K562 (cell line): Measurements from ENCODE around the gene CHRNE. TPM values are rescaled to one million over a fixed set of nuclear protein-coding genes. Genes with fewer than 3 reads are reported as not detected.

Source experiments
- ATAC-seq: fragments of 200-7000 bp; cut with Tn5 transposase; 3 replicates; pipeline ENCODE4 v1.9.1; 2020; ENCODE audit warnings: moderate library complexity
- BruUV-seq: library from RNA; stranded (reverse); fragments of 400-500 nt; replicated peaks from 2 replicates; lab custom pipeline; 2021; lab: Mats Ljungman, UMichigan
- CTCF ChIA-PET: fragments of 300-600 bp; formaldehyde crosslinking; extraction: SDS; loops from one replicate; lab custom pipeline; 2021; ENCODE audit warnings: low intra/inter-chr PET ratio; lab: Yijun Ruan, JAX
- POLR2A ChIA-PET: fragments of 300-600, 350-650 bp; sonication (Branson Sonifier 250); formaldehyde crosslinking; extraction: SDS; loops from one replicate; lab custom pipeline; 2021; ENCODE audit warnings: antibody characterized with exemption, inconsistent platforms; lab: Yijun Ruan, JAX
- DNase-seq, 4 experiments: peaks; one replicate each; pipeline versions ENCODE4 v3.0.0 to v3.0.0-alpha.2; 2011 to 2018; ENCODE audit warnings: low spot score in 3 of 4, mixed read lengths in 3 of 4; ENCODE audit errors: extremely low read depth in 1 of 4
- FAIRE-seq: peaks from 2 replicates; lab custom pipeline; 2011; peaks lifted over from hg19 to GRCh38; lab: Jason Lieb, UNC
- H2AFZ ChIP-seq: 2 replicates; pipeline ENCODE4 v1.6.0; 2011; ENCODE audit warnings: low read depth, low read length, control low read depth, inconsistent platforms
- H3K27ac ChIP-seq: fragments of 200-600 bp; 3 replicates; pipeline ENCODE4 v1.8.0; 2011; ENCODE audit warnings: low read depth, mild to moderate bottlenecking, control low read depth, inconsistent platforms, low read length, moderate library complexity, mixed read lengths; ENCODE audit errors: extremely low read depth
- H3K27me3 ChIP-seq, 2 experiments: fragments of 300-600 bp in 1 of 2; 2 replicates in 1 of 2; 3 replicates in 1 of 2; pipeline versions ENCODE4 v1.6.0 to v1.8.0; 2011; ENCODE audit warnings: inconsistent platforms in 2 of 2, low read length in 2 of 2, mild to moderate bottlenecking in 1 of 2, mixed read lengths in 1 of 2, moderate library complexity in 1 of 2; ENCODE audit not compliant: control insufficient read depth in 2 of 2, insufficient read depth in 2 of 2
- H3K36me3 ChIP-seq: fragments of 300-600 bp; 3 replicates; pipeline ENCODE4 v1.8.0; 2011; ENCODE audit warnings: mild to moderate bottlenecking, low read length, inconsistent platforms; ENCODE audit not compliant: control insufficient read depth, insufficient read depth
- H3K4me1 ChIP-seq, 2 experiments: fragments of 200-600 bp in 1 of 2; replicated peaks in 1 of 2; 2 replicates in 1 of 2; 3 replicates in 1 of 2; pipeline versions ENCODE4 v1.5.1 to v1.8.0; 2011; ENCODE audit warnings: inconsistent platforms in 2 of 2, low read length in 2 of 2, mild to moderate bottlenecking in 1 of 2, mixed read lengths in 1 of 2, moderate library complexity in 1 of 2; ENCODE audit not compliant: control insufficient read depth in 2 of 2, insufficient read depth in 2 of 2
- H3K4me2 ChIP-seq: 2 replicates; pipeline ENCODE4 v1.6.1; 2011; ENCODE audit warnings: low read length, control low read depth, inconsistent platforms, mixed read lengths; ENCODE audit not compliant: insufficient read depth
- H3K4me3 ChIP-seq: fragments of 200-600 bp; sonication (generic), shearing (Covaris generic); 2 replicates; pipeline ENCODE4 v1.5.1; 2016; ENCODE audit warnings: control low read depth, inconsistent platforms
- H3K79me2 ChIP-seq: fragments of 200-600 bp; 3 replicates; pipeline ENCODE4 v1.8.0; 2011; ENCODE audit warnings: low read length, inconsistent platforms; ENCODE audit not compliant: control insufficient read depth, insufficient read depth
- H3K9ac ChIP-seq, 2 experiments: 2 replicates each; pipeline versions ENCODE4 v1.6.0 to v1.6.1; 2011; ENCODE audit warnings: low read depth in 2 of 2, low read length in 2 of 2, control low read depth in 1 of 2, inconsistent platforms in 1 of 2, mild to moderate bottlenecking in 1 of 2, mixed read lengths in 1 of 2; ENCODE audit not compliant: insufficient read depth in 1 of 2
- H3K9me1 ChIP-seq: one replicate; pipeline ENCODE4 v1.6.0; 2011; ENCODE audit warnings: inconsistent platforms, mild to moderate bottlenecking, low read length, moderate library complexity; ENCODE audit not compliant: control insufficient read depth, insufficient read depth
- H3K9me3 ChIP-seq: replicated peaks from 2 replicates; pipeline ENCODE4 v1.5.1; 2011; ENCODE audit warnings: low read depth, low read length, inconsistent platforms; ENCODE audit not compliant: control insufficient read depth, insufficient read depth
- H4K20me1 ChIP-seq: replicated peaks from 2 replicates; pipeline ENCODE4 v1.6.1; 2011; ENCODE audit warnings: low read length, inconsistent platforms, mixed read lengths; ENCODE audit not compliant: control insufficient read depth, insufficient read depth
- BACH1 ChIP-seq: fragments of 200-800 bp; sonication (Bioruptor generic); IDR thresholded peaks from 2 replicates; pipeline ENCODE4 v1.6.1; 2016; ENCODE audit warnings: missing genetic modification characterization, missing compliant biosample characterization
- HNRNPK ChIP-seq: fragments of 200-400 bp; formaldehyde crosslinking; IDR thresholded peaks from one replicate; pipeline ENCODE4 v1.6.1; 2018; ENCODE audit warnings: mild to moderate bottlenecking, low read depth, low read length; ENCODE audit not compliant: poor library complexity, severe bottlenecking
- MBD2 ChIP-seq: sonication (generic); IDR thresholded peaks from 2 replicates; pipeline ENCODE4 v1.6.1; 2016; ENCODE audit warnings: low read depth, borderline replicate concordance
- MEIS2 ChIP-seq: fragments of 450-650 bp; IDR thresholded peaks from 2 replicates; pipeline ENCODE4 v1.6.1; 2014; ENCODE audit warnings: mild to moderate bottlenecking; ENCODE audit not compliant: partially characterized antibody
- MTA1 ChIP-seq: fragments of 450-650 bp; IDR thresholded peaks from 2 replicates; pipeline ENCODE4 v1.6.1; 2017; ENCODE audit warnings: borderline replicate concordance
- NCOA1 ChIP-seq: fragments of 450-650 bp; IDR thresholded peaks from 2 replicates; pipeline ENCODE4 v1.6.1; 2016; ENCODE audit warnings: low read depth
- POLR2G ChIP-seq: fragments of 200-400 bp; formaldehyde crosslinking; IDR thresholded peaks from 2 replicates; pipeline ENCODE4 v1.6.1; 2017; ENCODE audit warnings: low read depth, mild to moderate bottlenecking, antibody characterized with exemption, low read length, moderate library complexity
- STAT5A ChIP-seq: IDR thresholded peaks from 2 replicates; pipeline ENCODE4 v1.6.1; 2012; ENCODE audit warnings: low read length, inconsistent platforms, borderline replicate concordance
- U2AF2 ChIP-seq: fragments of 200-400 bp; formaldehyde crosslinking; optimal IDR thresholded peaks from 2 replicates; pipeline ENCODE3; 2017; ENCODE audit warnings: low read depth, mild to moderate bottlenecking, low read length
- XRCC4 ChIP-seq: IDR thresholded peaks from one replicate; pipeline ENCODE4 v1.6.1; 2011; ENCODE audit not compliant: insufficient read depth, insufficient read length; ENCODE audit errors: extremely low read depth
- ZBTB7A ChIP-seq: IDR thresholded peaks from 2 replicates; pipeline ENCODE4 v1.6.1; 2011; ENCODE audit warnings: low read depth, mild to moderate bottlenecking, low read length, moderate library complexity, borderline replicate concordance; ENCODE audit not compliant: control insufficient read depth
- ZNF12 ChIP-seq: sonication (generic); formaldehyde crosslinking; IDR thresholded peaks from 2 replicates; pipeline ENCODE4 v1.4.0; 2020; ENCODE audit warnings: mild to moderate bottlenecking, missing genetic modification reagents
- ZNF232 ChIP-seq: sonication (generic); formaldehyde crosslinking; IDR thresholded peaks from 2 replicates; pipeline ENCODE4 v1.8.0; 2022; ENCODE audit warnings: mild to moderate bottlenecking, missing genetic modification reagents
- WGBS: fragments of 100-300 bp; shearing (Covaris generic); methylation state at CpG from one replicate; pipeline ENCODE4 v1.1.6; 2016; ENCODE audit warnings: low coverage, mixed read lengths; ENCODE audit not compliant: insufficient coverage; ENCODE audit errors: missing lambda C conversion rate; 5-methylcytosine and 5-hydroxymethylcytosine counted together
- in situ Hi-C: fragments of 300-500 bp; cut with MboI; formaldehyde crosslinking; loops from 4 replicates; pipeline ENCODE4 v1.15.0; 2018; ENCODE audit warnings: inconsistent platforms, mixed read lengths
- intact Hi-C: fragments of 100-400 bp; cut with micrococcal nuclease; formaldehyde crosslinking; loops from 2 replicates; pipeline ENCODE4 v1.14.2; 2022
- polyA plus RNA-seq, 8 experiments: library from polyadenylated mRNA; depleted of rRNA in 4 of 8; stranded (reverse) in 5 of 8; unstranded in 3 of 8; fragments of >200 nt; fragmentation: Nextera tagmentation in 2 of 8; fragmentation: Illumina TruSeq in 1 of 8; extraction: Ambion mirVana in 2 of 8; extraction: Trizol in 1 of 8; gene quantifications; 2 replicates each; pipeline versions ENCODE4 v1.2.1 to v1.2.3, GENCODE V29; 2011 to 2014; ENCODE audit warnings: inconsistent platforms in 1 of 8, missing spikeins in 1 of 8
- total RNA-seq, 7 experiments: library from RNA; depleted of rRNA in 6 of 7; stranded (reverse); fragments of >200 nt in 6 of 7; fragmentation: Illumina TruSeq in 2 of 7; extraction: Trizol in 2 of 7; gene quantifications; 2 replicates each; pipeline versions ENCODE4 v1.2.1 to v1.2.3, GENCODE V29; 2011 to 2021; ENCODE audit warnings: low replicate concordance in 1 of 7
- TF ChIP-seq, protein P1 (sequence below): sonication (generic); formaldehyde crosslinking; IDR thresholded peaks from 2 replicates; pipeline ENCODE4 v1.8.1; 2022; ENCODE audit warnings: missing genetic modification reagents
- TF ChIP-seq, protein P2 (sequence below): sonication (generic); formaldehyde crosslinking; IDR thresholded peaks from 2 replicates; pipeline ENCODE4 v1.8.0; 2023; ENCODE audit warnings: mild to moderate bottlenecking, missing genetic modification reagents
- TF ChIP-seq, protein P3 (sequence below): fragments of 200-400 bp; formaldehyde crosslinking; IDR thresholded peaks from 2 replicates; pipeline ENCODE4 v1.6.1; 2017; ENCODE audit warnings: mild to moderate bottlenecking, low read depth, low read length, moderate library complexity
- TF ChIP-seq, protein P4 (sequence below): fragments of 450-650 bp; formaldehyde crosslinking; IDR thresholded peaks from 2 replicates; pipeline ENCODE4 v1.4.0; 2022; ENCODE audit warnings: missing genetic modification characterization

The CHRNE gene
- total and polyA plus RNA-seq, 9 of the 15 experiments (the other 6 are each of a cell fraction or from before 2014, with no cell fraction given): not detected

DNA sequence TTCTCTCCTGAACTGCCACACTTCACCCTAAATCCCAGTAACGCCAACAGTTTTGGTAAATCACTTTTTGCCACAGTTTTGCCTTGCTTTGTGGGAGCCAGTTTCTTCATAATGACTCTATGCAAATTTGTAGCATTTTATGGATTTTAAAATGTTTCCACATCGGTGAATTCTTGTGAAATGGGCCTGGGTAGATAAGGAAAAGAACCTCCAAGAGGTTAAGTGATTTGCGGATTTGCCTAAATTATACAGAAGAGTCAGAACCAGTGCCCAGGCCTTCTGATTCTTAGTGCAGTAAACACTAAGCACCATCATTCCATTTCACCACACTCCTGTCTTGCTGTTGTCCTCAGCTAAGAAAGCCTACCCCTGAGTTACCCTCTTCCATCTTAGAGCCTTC, 51.8 kb downstream of the CHRNE start (continued):
- no peak for TF ChIP-seq ZNF232
- no peak for TF ChIP-seq U2AF2
- no peak for TF ChIP-seq XRCC4
- TF ChIP-seq, protein P1, sequence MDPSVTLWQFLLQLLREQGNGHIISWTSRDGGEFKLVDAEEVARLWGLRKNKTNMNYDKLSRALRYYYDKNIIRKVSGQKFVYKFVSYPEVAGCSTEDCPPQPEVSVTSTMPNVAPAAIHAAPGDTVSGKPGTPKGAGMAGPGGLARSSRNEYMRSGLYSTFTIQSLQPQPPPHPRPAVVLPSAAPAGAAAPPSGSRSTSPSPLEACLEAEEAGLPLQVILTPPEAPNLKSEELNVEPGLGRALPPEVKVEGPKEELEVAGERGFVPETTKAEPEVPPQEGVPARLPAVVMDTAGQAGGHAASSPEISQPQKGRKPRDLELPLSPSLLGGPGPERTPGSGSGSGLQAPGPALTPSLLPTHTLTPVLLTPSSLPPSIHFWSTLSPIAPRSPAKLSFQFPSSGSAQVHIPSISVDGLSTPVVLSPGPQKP (CRISPR knock-in tag): no peak

DNA sequence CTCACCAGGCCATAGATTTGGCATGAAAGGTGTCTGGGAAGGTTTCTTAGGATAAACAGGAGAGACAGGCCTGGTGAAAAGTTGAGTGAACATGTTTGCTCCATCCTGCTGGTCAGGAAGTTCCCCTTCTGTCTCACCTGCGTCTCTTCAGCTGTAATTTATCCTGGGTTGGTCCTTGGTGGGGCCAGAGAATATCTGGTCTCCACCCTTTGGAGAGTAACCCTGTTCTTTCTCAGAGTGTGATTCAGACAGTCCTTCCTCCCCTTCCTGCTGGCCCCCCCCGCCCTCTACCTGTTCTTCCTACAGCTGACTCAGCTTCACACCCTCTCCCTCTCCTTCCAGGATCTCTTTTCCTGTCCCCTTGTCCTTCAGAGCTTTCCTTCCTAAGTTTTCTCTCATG, 52.7 kb downstream of the CHRNE start:
- POLR2A ChIA-PET: interaction anchor here (0.7 to 1.0 kb wide), 2 partner anchors 11 to 455 kb away, joined by 3 read pairs; no protein-coding TSS in a partner anchor
- no TSS peak for BruUV-seq

More for the DNA sequence above, 52.7 kb downstream of the CHRNE start:
- Histone ChIP-seq H3K4me1 (peaks cover 2% of the 10 kb centered on the region in 2 experiments; a peak in 2 of 5 replicates), H3K4me2 (no peak overlapping the region), H3K27ac (no peak overlapping the region), H3K36me3 (peaks cover 17% of the 10 kb centered on the region; the same call in 2 of the 3 replicates), H3K9me1 (peaks cover 3% of the 10 kb centered on the region), H4K20me1 (peaks cover 20% of the 10 kb centered on the region), H3K9me3 (no peaks in the 10 kb centered on the region), H3K79me2 (peaks cover 63% of the 10 kb centered on the region), H2AFZ (no peak overlapping the region), H3K9ac (no peak overlapping the region), H3K4me3 (no peak overlapping the region), H3K27me3 (no peaks in the 10 kb centered on the region)
- TF ChIP-seq, protein P2, sequence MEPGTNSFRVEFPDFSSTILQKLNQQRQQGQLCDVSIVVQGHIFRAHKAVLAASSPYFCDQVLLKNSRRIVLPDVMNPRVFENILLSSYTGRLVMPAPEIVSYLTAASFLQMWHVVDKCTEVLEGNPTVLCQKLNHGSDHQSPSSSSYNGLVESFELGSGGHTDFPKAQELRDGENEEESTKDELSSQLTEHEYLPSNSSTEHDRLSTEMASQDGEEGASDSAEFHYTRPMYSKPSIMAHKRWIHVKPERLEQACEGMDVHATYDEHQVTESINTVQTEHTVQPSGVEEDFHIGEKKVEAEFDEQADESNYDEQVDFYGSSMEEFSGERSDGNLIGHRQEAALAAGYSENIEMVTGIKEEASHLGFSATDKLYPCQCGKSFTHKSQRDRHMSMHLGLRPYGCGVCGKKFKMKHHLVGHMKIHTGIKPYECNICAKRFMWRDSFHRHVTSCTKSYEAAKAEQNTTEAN (CRISPR knock-in tag): no peak
- TF ChIP-seq HNRNPK (no peak), NCOA1 (no peak), STAT5A (no peak), ZBTB7A (no peak), MEIS2 (no peak), MTA1 (no peak), MBD2 (no peak), POLR2G (no peak), BACH1 (no peak), ZNF12 (CRISPR knock-in tag) (no peak)
- TF ChIP-seq, protein P3, sequence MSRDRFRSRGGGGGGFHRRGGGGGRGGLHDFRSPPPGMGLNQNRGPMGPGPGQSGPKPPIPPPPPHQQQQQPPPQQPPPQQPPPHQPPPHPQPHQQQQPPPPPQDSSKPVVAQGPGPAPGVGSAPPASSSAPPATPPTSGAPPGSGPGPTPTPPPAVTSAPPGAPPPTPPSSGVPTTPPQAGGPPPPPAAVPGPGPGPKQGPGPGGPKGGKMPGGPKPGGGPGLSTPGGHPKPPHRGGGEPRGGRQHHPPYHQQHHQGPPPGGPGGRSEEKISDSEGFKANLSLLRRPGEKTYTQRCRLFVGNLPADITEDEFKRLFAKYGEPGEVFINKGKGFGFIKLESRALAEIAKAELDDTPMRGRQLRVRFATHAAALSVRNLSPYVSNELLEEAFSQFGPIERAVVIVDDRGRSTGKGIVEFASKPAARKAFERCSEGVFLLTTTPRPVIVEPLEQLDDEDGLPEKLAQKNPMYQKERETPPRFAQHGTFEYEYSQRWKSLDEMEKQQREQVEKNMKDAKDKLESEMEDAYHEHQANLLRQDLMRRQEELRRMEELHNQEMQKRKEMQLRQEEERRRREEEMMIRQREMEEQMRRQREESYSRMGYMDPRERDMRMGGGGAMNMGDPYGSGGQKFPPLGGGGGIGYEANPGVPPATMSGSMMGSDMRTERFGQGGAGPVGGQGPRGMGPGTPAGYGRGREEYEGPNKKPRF: no peak
- TF ChIP-seq, protein P4, sequence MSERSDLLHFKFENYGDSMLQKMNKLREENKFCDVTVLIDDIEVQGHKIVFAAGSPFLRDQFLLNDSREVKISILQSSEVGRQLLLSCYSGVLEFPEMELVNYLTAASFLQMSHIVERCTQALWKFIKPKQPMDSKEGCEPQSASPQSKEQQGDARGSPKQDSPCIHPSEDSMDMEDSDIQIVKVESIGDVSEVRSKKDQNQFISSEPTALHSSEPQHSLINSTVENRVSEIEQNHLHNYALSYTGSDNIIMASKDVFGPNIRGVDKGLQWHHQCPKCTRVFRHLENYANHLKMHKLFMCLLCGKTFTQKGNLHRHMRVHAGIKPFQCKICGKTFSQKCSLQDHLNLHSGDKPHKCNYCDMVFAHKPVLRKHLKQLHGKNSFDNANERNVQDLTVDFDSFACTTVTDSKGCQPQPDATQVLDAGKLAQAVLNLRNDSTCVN (CRISPR knock-in tag): no peak
- FAIRE-seq (no peak), DNase-seq (no peak), ATAC-seq (no peak)
- intact Hi-C loops (no loop called here), in situ Hi-C loops (no loop called here)
- WGBS: no CpG with 5 or more reads among the region's 2 CpGs
- CTCF ChIA-PET: no interaction called here
